ENCODE data around the gene CLDN18.

Gene CLDN18

DNA sequence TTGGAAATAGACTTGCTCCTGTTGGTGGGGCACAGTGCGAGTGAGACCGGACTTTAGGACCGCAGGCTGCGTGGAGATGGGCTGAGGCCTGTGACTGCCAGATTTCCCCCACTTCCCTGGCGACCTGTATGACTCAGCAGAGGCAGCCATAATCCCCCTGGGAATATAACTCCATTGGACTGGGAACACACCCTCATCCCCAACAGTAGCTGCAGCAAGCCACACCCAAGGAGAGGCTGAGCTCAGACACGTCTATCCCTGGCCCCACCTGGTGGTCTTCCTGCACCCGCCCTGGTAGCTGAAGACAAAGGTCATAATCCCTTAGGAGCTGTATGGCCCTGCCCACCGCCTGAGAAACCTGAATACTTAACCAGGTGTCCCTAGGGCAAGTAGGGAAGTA is 62.8 kb downstream of the CLDN18 start:
- H3K9ac ChIP-seq (ENCODE audit: insufficient read length, low read depth) = no peak overlapping the region
- no peaks in the 10 kb centered on the region for H3K27me3 ChIP-seq (ENCODE audit: insufficient read depth, insufficient read length)
- TF ChIP-seq SUZ12 (IDR thresholded peaks at IDR 0.05; ENCODE audit: extremely low read depth, insufficient read depth, insufficient read length) = no peak
- TF ChIP-seq YY1 (IDR thresholded peaks at IDR 0.05; ENCODE audit: insufficient read depth, insufficient read length) = no peak
- TF ChIP-seq ZNF274 (IDR thresholded peaks at IDR 0.05; ENCODE audit: low read depth, low read length) = no peak
- no peak overlapping the region for H3K4me3 ChIP-seq (ENCODE audit: insufficient read length, low read depth)
- H3K4me1 ChIP-seq (ENCODE audit: insufficient read depth, insufficient read length) = peaks cover 5% of the 10 kb centered on the region
- no peak for DNase-seq (ENCODE audit: low read depth, low spot score)
- no peaks in the 10 kb centered on the region; the same call in 1 of the 2 replicates for H3K9me3 ChIP-seq (ENCODE audit: insufficient read depth, low read length)
- H3K36me3 ChIP-seq (ENCODE audit: insufficient read depth, insufficient read length, low read length) = peaks cover 71% of the 10 kb centered on the region

DNA sequence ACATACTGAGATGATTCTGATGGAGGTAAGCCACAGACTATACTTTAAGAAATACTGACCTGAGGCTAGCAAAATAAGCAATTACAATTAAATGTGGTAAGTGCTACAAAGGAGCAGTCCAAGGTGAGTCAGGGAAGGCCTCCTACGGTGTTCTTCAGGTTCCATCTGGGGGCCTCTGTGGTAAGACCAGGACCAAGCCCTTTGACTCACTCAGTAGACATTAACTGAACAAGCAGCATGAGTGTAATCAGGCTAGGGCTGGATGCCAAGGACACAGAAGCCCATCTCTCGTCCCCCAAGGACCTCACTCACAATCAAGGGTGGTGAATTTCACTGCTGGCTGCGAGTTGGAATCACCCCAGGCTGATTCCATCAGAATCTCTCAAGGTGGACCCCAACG is 68.1 kb downstream of the CLDN18 start:
- TF ChIP-seq YY1 (IDR thresholded peaks at IDR 0.05; ENCODE audit: insufficient read depth, insufficient read length) (no peak), SUZ12 (IDR thresholded peaks at IDR 0.05; ENCODE audit: extremely low read depth, insufficient read depth, insufficient read length) (no peak), ZNF274 (IDR thresholded peaks at IDR 0.05; ENCODE audit: low read depth, low read length) (no peak)
- no peak for DNase-seq (ENCODE audit: low read depth, low spot score)
- Histone ChIP-seq H3K36me3 (ENCODE audit: insufficient read depth, insufficient read length, low read length) (peaks cover 60% of the 10 kb centered on the region), H3K9ac (ENCODE audit: insufficient read length, low read depth) (no peak overlapping the region), H3K9me3 (ENCODE audit: insufficient read depth, low read length) (no peaks in the 10 kb centered on the region; the same call in 1 of the 2 replicates), H3K4me1 (ENCODE audit: insufficient read depth, insufficient read length) (peaks cover 1% of the 10 kb centered on the region), H3K27me3 (ENCODE audit: insufficient read depth, insufficient read length) (no peaks in the 10 kb centered on the region), H3K4me3 (ENCODE audit: insufficient read length, low read depth) (no peak overlapping the region)

DNA sequence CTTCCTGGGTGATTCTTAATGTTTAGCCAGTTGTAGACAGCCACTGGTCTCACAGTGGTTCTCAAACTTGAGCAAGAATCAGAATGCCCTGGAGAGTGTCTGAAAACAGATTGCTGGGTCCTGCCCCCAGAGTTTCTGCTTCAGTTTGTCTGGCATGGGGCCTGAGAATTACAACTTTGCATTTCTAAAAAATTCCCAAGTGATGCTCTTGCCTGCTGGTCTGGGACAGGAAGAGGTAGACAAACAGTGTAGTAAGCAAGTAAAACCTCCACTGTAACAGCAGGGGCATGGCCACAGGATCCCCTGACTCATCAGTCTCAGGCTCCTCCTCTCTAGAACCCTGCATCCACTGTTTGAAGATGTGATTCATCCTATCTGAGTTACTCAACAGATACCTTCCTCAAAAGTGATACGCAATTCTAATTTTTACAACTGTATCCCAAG is 69.0 kb downstream of the CLDN18 start:
- no peak overlapping the region for H3K4me3 ChIP-seq (ENCODE audit: insufficient read length, low read depth)
- H3K9ac ChIP-seq (ENCODE audit: insufficient read length, low read depth) = no peak overlapping the region
- DNase-seq (ENCODE audit: low read depth, low spot score) = no peak
- TF ChIP-seq ZNF274 (IDR thresholded peaks at IDR 0.05; ENCODE audit: low read depth, low read length) (no peak), SUZ12 (IDR thresholded peaks at IDR 0.05; ENCODE audit: extremely low read depth, insufficient read depth, insufficient read length) (no peak), YY1 (IDR thresholded peaks at IDR 0.05; ENCODE audit: insufficient read depth, insufficient read length) (no peak)
- H3K36me3 ChIP-seq (ENCODE audit: insufficient read depth, insufficient read length, low read length) = peaks cover 69% of the 10 kb centered on the region
- peaks cover 3% of the 10 kb centered on the region for H3K4me1 ChIP-seq (ENCODE audit: insufficient read depth, insufficient read length)
- no peaks in the 10 kb centered on the region; the same call in 1 of the 2 replicates for H3K9me3 ChIP-seq (ENCODE audit: insufficient read depth, low read length)
- no peaks in the 10 kb centered on the region for H3K27me3 ChIP-seq (ENCODE audit: insufficient read depth, insufficient read length)

DNA sequence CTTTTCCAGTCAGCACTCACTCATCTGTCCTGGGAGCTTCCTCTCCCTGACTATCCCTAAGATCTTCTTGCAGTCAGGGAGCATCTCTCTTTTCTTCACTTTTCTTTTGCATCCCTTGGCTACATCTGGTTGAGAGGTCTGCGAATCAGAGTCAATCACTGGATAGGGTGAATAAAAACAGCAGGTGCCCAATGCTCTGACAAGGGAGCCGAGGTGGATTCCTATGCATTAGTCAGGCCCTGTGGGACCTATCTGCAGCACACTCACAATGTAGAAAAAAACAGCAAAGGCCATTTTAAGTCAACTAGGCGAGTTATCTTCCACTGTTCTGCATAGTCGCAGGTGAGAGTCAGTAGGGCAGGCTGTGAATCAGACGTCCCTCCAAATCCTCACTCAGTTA is 69.9 kb downstream of the CLDN18 start:
- Histone ChIP-seq H3K4me1 (ENCODE audit: insufficient read depth, insufficient read length) (peaks cover 3% of the 10 kb centered on the region), H3K27me3 (ENCODE audit: insufficient read depth, insufficient read length) (no peaks in the 10 kb centered on the region), H3K4me3 (ENCODE audit: insufficient read length, low read depth) (no peak overlapping the region), H3K36me3 (ENCODE audit: insufficient read depth, insufficient read length, low read length) (peaks cover 74% of the 10 kb centered on the region), H3K9me3 (ENCODE audit: insufficient read depth, low read length) (no peaks in the 10 kb centered on the region; the same call in 1 of the 2 replicates), H3K9ac (ENCODE audit: insufficient read length, low read depth) (no peak overlapping the region)
- TF ChIP-seq SUZ12 (IDR thresholded peaks at IDR 0.05; ENCODE audit: extremely low read depth, insufficient read depth, insufficient read length) (no peak), YY1 (IDR thresholded peaks at IDR 0.05; ENCODE audit: insufficient read depth, insufficient read length) (no peak), ZNF274 (IDR thresholded peaks at IDR 0.05; ENCODE audit: low read depth, low read length) (no peak)
- no peak for DNase-seq (ENCODE audit: low read depth, low spot score)

DNA sequence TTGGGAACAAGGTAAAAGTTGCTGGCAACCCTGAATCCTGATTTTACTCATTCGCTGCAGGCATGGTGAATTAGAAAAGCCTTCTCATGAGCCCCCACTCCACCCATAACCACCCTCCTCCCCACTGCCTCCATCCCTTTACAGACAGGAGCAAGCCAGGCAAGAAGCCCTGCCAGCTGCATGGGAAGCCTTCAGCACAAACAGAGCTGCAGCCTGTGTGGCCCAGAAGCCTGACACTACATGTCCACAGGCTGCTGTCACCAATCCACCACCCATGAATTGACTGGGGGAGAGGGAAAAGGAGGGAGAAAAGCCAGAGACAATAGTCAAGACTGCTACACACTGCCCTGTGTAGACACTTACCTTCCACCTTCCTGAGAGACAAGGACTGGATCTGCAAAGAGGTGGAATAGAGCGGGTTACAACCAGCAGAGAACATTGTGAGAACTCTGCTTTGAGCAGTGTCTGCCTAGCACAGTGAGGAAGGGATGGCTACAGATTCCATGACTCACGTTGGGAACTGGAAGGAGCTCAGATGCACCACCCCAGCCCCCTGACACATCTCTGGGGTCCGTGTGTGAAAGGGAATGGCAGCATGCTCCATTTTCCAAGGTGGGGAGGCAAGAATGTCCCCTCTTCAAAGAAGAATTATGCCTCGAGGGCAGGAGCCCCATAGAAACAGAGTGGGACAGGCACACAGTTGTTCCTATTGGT is 71.6 kb downstream of the CLDN18 start:
- Histone ChIP-seq H3K9me3 (ENCODE audit: insufficient read depth, low read length) (no peaks in the 10 kb centered on the region), H3K9ac (ENCODE audit: insufficient read length, low read depth) (no peak overlapping the region), H3K4me1 (ENCODE audit: insufficient read depth, insufficient read length) (peaks cover 3% of the 10 kb centered on the region), H3K4me3 (ENCODE audit: insufficient read length, low read depth) (no peak overlapping the region), H3K36me3 (ENCODE audit: insufficient read depth, insufficient read length, low read length) (peaks cover 67% of the 10 kb centered on the region), H3K27me3 (ENCODE audit: insufficient read depth, insufficient read length) (no peaks in the 10 kb centered on the region)
- no peak for DNase-seq (ENCODE audit: low read depth, low spot score)
- TF ChIP-seq SUZ12 (IDR thresholded peaks at IDR 0.05; ENCODE audit: extremely low read depth, insufficient read depth, insufficient read length) (no peak), ZNF274 (IDR thresholded peaks at IDR 0.05; ENCODE audit: low read depth, low read length) (no peak)

DNA sequence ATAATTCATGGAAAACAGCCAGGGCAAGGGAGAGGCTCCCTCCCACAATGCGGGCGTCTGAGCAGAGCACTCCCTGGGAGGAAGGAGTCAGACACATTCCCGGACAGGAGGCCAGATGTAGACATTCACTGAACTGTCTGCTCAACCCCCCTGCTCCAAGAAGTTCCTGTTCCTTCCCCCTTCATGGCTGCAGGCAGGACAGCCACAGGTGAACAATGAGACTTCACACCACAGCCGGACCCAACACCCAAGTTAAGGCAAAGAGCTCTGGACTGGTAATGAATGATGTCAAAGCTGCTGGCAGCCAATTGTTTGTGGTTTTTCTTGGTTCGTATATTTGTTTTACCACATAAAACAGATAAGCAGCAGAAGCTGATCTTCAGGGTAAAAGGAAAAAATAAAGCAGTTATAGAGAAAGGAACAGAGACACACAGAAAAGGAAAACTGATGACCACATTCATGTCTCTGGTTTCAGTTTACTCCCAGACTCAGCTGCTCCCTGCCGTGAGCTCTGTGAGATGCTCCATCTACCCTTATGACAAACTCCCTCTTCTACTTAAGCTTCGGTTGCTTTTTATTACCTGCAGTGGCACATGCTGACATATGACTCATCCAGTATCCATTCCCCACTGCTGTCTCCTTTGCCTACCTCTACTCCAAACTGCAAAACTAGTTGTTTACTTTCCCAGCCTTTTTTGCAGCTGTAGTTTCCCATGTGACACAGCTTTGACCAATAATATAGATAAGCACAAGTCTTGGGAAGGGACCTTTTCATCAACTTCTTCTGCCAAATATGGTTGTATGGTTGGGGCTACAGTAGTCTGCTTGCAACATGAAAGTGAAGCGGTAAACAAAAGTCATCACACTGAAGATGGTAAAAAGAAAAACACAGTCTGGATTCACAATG is 72.4 kb downstream of the CLDN18 start:
- TF ChIP-seq YY1 (IDR thresholded peaks at IDR 0.05; ENCODE audit: insufficient read depth, insufficient read length) (no peak), SUZ12 (IDR thresholded peaks at IDR 0.05; ENCODE audit: extremely low read depth, insufficient read depth, insufficient read length) (no peak), ZNF274 (IDR thresholded peaks at IDR 0.05; ENCODE audit: low read depth, low read length) (no peak)
- no peak for DNase-seq (ENCODE audit: low read depth, low spot score)
- Histone ChIP-seq H3K9ac (ENCODE audit: insufficient read length, low read depth) (no peak overlapping the region), H3K36me3 (ENCODE audit: insufficient read depth, insufficient read length, low read length) (peaks cover 67% of the 10 kb centered on the region), H3K9me3 (ENCODE audit: insufficient read depth, low read length) (no peaks in the 10 kb centered on the region), H3K27me3 (ENCODE audit: insufficient read depth, insufficient read length) (no peaks in the 10 kb centered on the region), H3K4me3 (ENCODE audit: insufficient read length, low read depth) (no peak overlapping the region), H3K4me1 (ENCODE audit: insufficient read depth, insufficient read length) (peaks cover 3% of the 10 kb centered on the region)

DNA sequence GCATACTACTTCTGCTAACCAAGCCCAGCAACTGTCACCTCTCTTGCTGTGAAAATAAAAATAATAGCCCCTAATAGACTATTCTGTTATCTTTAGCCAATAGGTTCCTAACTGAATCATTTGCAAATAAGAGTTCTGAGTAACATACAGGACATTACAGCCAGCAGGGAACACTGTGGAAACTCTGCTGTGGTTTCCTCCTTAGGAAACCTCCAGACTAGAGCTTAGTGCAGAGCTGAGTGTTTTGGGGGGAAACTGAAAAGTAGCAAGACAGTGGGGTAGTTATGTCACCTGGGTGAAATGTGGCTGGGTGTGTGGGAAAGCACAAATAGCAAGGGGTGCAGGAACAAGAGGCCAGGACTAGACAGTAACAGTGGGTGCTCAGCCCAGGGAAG is 73.0 kb downstream of the CLDN18 start:
- no peaks in the 10 kb centered on the region for H3K27me3 ChIP-seq (ENCODE audit: insufficient read depth, insufficient read length)

More for the DNA sequence above, 73.0 kb downstream of the CLDN18 start:
- peaks cover 3% of the 10 kb centered on the region for H3K4me1 ChIP-seq (ENCODE audit: insufficient read depth, insufficient read length)
- H3K9me3 ChIP-seq (ENCODE audit: insufficient read depth, low read length) = no peaks in the 10 kb centered on the region
- no peak overlapping the region for H3K4me3 ChIP-seq (ENCODE audit: insufficient read length, low read depth)
- DNase-seq (ENCODE audit: low read depth, low spot score) = no peak
- peaks cover 66% of the 10 kb centered on the region for H3K36me3 ChIP-seq (ENCODE audit: insufficient read depth, insufficient read length, low read length)
- no peak overlapping the region for H3K9ac ChIP-seq (ENCODE audit: insufficient read length, low read depth)
- TF ChIP-seq ZNF274 (IDR thresholded peaks at IDR 0.05; ENCODE audit: low read depth, low read length) (no peak), SUZ12 (IDR thresholded peaks at IDR 0.05; ENCODE audit: extremely low read depth, insufficient read depth, insufficient read length) (no peak), YY1 (IDR thresholded peaks at IDR 0.05; ENCODE audit: insufficient read depth, insufficient read length) (no peak)

Measured in NT2/D1 (cell line).